ENCODE results near the gene PTOV1.

- TF ChIP-seq CTCF (IDR thresholded peaks at IDR 0.05; ENCODE audit: low read depth, low read length) (no peak), EZH2phosphoT487 (IDR thresholded peaks at IDR 0.05; ENCODE audit: low read depth) (no peak)
Observed at GRCh38 chr19:49844138-49845095, 6.5 kb upstream of the PTOV1 start.

All from OCI-LY3 (cell line).